GM12864 (cell line): ENCODE measurements around the gene CRYBG3.
A peak's percentile ranks its signal among the peaks of the same experiment; 100 is the strongest.

Experiments
- DNase-seq: peaks from one replicate; pipeline ENCODE4 v3.0.0-alpha.2; 2011; ENCODE audit warnings: low read depth
- H3K4me3 ChIP-seq: 2 replicates; pipeline ENCODE4 v1.5.1; 2011; ENCODE audit warnings: mild to moderate bottlenecking, low read depth, low read length, control low read depth
- CTCF ChIP-seq: IDR thresholded peaks from 2 replicates; pipeline ENCODE4 v1.5.1; 2011; ENCODE audit warnings: low read depth, mild to moderate bottlenecking, moderate library complexity, low read length, control low read depth, inconsistent platforms; ENCODE audit errors: missing control alignments

The CRYBG3 gene

GRCh38 chr3:97934980-97935695 is 113.3 kb downstream of the CRYBG3 start:
- DNase-seq = no peak
- no peak for TF ChIP-seq CTCF
- H3K4me3 ChIP-seq = no peak overlapping the region

DNA sequence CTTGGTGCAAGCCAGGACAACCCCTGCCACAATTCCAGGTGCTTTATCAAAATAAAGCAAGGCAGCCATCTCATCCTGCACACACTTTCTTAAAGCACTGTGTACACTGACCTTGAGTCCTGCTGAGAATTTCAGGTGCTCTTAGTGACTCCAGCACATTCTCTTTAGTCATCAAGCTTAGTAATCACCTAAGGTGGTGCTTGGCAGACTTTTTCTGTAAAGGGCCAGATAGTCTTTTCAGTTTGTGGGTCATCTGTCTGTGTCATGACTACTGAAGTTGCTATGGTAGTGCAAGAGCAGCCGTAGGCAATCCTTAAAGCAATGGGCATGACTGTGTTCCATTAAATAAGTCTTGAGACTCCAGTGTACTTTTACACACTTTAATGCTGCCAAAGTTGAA is 114.0 kb downstream of the CRYBG3 start:
- no peak for TF ChIP-seq CTCF
- H3K4me3 ChIP-seq = no peak overlapping the region
- DNase-seq = no peak

GRCh38 chr3:97937205-97937604 is 115.4 kb downstream of the CRYBG3 start:
- H3K4me3 ChIP-seq = no peak overlapping the region
- no peak for DNase-seq
- no peak for TF ChIP-seq CTCF

- no peak for TF ChIP-seq CTCF
- H3K4me3 ChIP-seq = no peak overlapping the region
- DNase-seq = no peak
Observed at GRCh38 chr3:97938444-97938843, 116.6 kb downstream of the CRYBG3 start.

DNA sequence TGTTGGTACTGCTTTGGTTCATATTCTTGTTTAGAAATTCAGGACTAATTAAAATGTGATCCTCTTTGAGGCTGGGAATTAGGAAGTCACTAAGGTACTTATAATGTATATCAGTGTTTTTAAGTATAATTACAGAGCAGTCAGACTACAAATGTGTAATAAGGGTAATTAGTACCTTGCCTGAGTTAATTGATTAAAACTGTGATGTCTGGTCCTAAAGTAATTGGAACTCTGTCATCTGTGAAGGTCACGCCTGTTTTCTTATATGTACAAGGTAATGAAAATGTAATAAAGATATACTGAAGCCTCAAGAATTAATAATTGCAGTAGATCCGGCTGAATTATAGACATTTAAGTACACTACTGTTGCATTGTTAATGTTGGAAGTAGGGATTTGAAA is 117.6 kb downstream of the CRYBG3 start:
- TF ChIP-seq CTCF = no peak
- no peak overlapping the region for H3K4me3 ChIP-seq
- no peak for DNase-seq

DNA sequence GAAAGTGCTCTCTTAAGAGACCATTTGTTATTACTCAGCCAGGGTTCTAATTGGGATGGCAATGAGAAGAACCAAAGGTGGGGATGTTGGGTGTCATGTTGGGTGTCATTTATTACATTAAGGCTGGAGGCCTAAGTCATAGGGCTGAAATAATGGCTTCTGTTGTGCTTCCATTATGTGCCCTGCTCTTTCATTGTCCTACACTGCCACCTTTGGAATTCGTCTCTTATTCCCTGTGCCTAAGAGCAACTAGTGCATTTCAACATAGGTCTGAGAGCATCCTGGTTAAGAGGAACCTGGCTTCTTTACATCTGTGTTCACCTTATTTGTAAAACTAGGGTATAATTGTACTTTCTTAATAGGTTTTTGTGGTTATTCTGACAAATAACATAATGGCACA is 118.2 kb downstream of the CRYBG3 start:
- H3K4me3 ChIP-seq = no peak overlapping the region
- peak; percentile 5 for TF ChIP-seq CTCF
- DNase-seq = no peak
